ENCODE results near the gene ZNF217.

DNA sequence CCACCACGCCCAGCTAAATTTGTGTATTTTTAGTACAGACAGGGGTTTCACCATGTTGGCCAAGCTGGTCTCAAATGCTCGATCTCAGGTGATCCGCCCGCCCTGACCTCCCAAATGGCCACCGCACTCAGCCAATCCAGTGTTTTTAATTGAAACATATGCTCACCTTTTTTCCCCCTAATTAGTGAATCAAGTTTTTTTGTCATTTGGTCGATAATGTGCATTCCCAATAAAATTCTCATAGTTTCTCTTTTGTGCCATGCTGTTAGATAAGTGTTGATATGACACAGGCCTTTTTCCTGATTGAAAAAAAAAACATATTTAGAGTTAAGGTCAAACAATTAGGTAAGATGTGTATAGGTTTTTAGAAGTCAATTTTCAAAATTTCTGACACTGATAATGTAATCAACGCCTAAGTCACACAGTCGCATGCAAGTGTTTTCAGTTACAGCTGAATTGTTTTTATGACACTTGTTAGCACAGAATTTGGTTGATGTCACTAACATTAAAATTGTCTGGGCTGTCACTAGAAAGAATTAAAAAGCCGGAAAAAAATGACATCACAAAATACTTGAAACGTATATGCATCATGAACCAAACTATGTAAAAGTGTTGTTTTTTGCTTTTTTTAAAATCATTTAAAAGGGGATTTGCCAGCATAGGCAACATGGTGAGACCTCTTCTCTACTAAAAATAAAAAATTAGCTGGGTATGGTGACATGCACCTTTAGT lies 21.9 kb downstream of the ZNF217 start:
- TF ChIP-seq POLR2AphosphoS5 (IDR thresholded peaks at IDR 0.05) (no peak), CTCF (IDR thresholded peaks at IDR 0.05; ENCODE audit: poor library complexity, severe bottlenecking) (no peak), RAD21 (conservative IDR thresholded peaks at IDR 0.05) (no peak), EZH2 (IDR thresholded peaks at IDR 0.05; ENCODE audit: borderline replicate concordance, insufficient read depth, low read length, poor library complexity, severe bottlenecking) (no peak), SMC3 (conservative IDR thresholded peaks at IDR 0.05; ENCODE audit: poor library complexity) (no peak), TAF1 (IDR thresholded peaks at IDR 0.05; ENCODE audit: low read depth) (no peak), EP300 (conservative IDR thresholded peaks at IDR 0.05; ENCODE audit: poor library complexity, severe bottlenecking) (no peak)
- TF ChIP-seq, protein P1, sequence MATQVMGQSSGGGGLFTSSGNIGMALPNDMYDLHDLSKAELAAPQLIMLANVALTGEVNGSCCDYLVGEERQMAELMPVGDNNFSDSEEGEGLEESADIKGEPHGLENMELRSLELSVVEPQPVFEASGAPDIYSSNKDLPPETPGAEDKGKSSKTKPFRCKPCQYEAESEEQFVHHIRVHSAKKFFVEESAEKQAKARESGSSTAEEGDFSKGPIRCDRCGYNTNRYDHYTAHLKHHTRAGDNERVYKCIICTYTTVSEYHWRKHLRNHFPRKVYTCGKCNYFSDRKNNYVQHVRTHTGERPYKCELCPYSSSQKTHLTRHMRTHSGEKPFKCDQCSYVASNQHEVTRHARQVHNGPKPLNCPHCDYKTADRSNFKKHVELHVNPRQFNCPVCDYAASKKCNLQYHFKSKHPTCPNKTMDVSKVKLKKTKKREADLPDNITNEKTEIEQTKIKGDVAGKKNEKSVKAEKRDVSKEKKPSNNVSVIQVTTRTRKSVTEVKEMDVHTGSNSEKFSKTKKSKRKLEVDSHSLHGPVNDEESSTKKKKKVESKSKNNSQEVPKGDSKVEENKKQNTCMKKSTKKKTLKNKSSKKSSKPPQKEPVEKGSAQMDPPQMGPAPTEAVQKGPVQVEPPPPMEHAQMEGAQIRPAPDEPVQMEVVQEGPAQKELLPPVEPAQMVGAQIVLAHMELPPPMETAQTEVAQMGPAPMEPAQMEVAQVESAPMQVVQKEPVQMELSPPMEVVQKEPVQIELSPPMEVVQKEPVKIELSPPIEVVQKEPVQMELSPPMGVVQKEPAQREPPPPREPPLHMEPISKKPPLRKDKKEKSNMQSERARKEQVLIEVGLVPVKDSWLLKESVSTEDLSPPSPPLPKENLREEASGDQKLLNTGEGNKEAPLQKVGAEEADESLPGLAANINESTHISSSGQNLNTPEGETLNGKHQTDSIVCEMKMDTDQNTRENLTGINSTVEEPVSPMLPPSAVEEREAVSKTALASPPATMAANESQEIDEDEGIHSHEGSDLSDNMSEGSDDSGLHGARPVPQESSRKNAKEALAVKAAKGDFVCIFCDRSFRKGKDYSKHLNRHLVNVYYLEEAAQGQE (IDR thresholded peaks at IDR 0.05; ENCODE audit: borderline replicate concordance) = no peak
